ENCODE data around the gene PRKAG2. TPM values are rescaled to one million over a fixed set of nuclear protein-coding genes. Genes with fewer than 3 reads are reported as not detected.
A peak's percentile ranks its signal among the peaks of the same experiment; 100 is the strongest.

Gene PRKAG2
- total RNA-seq, 1 donor from 2014 or later, result 15.2 TPM

GRCh38 chr7:151647874-151648273, 229.0 kb downstream of the PRKAG2 start:
- no peak for DNase-seq

- DNase-seq, result no peak
Measured at GRCh38 chr7:151647006-151647405, 229.9 kb downstream of the PRKAG2 start.

- DNase-seq, result no peak
Measured at GRCh38 chr7:151645311-151645710, 231.6 kb downstream of the PRKAG2 start.

DNA sequence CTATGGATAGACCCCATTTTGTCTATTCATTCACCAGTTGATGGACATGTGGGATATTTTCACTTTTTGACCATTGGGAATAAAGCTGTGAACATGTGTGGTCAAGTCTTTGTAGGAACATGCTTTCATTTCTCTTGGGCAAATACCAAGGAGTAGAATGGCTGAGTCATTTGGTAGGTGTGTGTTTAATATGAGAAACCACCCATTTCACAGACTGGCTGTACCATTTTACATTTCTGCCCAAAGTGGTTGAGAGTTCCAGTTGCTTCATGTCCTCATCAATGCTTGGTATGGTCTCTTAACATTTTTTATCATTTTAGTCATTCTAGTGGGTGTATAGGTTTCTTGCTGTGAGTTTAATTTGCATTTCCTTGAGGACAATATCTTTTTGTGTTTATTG, 232.4 kb downstream of the PRKAG2 start:
- DNase-seq, result no peak

- no peak for DNase-seq
Measured at GRCh38 chr7:151642746-151643145, 234.2 kb downstream of the PRKAG2 start.

GRCh38 chr7:151641587-151641986, 235.3 kb downstream of the PRKAG2 start:
- no peak for DNase-seq

GRCh38 chr7:151637781-151638261, 239.1 kb downstream of the PRKAG2 start:
- DNase-seq, result no peak

- DNase-seq, result no peak
Measured at GRCh38 chr7:151634643-151635042, 242.3 kb downstream of the PRKAG2 start.

DNA sequence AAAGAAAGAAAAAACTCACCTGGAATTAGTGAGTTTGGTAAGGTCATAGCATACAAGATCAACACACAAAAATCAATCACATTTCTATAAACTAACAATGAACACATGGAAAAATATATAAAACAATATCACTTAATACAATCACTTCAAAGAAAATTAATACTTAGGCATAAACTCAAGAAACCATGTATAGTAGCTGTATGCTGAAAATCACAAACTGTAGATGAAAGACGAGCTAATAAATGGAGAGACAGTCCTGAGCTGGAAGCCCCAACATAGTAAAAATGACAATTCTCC, 243.5 kb downstream of the PRKAG2 start:
- DNase-seq, result no peak

- no peak for DNase-seq
Measured at GRCh38 chr7:151632750-151633515, 244.0 kb downstream of the PRKAG2 start.

DNA sequence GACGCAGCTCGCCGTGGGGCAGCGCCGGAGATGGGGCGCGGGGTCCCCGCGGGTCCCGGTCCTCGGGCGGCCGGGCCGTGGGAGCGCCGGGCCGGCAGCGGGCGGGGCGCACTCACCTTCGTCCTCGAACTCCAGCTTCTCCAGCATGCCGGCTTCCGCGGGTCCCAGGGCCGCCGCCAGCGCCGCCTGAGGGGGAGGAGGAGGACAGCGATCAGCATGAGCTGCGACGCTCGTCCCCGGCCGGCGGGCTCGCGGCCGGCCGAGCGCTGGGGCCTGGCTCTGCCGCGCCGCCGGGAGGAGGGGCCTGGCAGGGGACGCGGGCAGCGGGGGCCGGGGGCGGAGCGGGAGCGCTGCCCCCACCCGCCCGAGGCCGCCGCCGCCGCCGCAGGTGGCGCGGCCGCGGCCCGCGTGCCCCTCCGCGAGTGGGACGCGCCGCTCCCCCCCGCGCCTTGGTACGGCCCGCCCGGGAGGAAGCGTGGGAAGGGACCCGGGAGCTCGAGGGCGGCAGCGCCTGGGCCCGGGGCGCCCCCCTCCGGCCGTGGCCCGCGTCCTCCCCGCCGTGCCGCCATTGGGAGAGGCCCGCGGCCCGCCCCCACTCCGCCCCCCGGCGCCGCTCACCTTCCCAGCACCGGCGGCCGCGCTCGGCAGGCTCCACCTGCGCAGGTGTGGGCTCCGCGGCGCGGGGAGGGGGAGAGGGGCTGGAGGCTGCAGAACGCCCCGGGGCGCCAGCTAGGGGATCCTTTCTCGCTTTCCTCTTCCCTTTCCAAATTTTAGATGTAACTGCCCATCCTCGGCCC, 244.8 kb downstream of the PRKAG2 start:
- DNase-seq, result peak; percentile 38

GRCh38 chr7:151631570-151631952, 245.4 kb downstream of the PRKAG2 start:
- DNase-seq, result no peak

DNA sequence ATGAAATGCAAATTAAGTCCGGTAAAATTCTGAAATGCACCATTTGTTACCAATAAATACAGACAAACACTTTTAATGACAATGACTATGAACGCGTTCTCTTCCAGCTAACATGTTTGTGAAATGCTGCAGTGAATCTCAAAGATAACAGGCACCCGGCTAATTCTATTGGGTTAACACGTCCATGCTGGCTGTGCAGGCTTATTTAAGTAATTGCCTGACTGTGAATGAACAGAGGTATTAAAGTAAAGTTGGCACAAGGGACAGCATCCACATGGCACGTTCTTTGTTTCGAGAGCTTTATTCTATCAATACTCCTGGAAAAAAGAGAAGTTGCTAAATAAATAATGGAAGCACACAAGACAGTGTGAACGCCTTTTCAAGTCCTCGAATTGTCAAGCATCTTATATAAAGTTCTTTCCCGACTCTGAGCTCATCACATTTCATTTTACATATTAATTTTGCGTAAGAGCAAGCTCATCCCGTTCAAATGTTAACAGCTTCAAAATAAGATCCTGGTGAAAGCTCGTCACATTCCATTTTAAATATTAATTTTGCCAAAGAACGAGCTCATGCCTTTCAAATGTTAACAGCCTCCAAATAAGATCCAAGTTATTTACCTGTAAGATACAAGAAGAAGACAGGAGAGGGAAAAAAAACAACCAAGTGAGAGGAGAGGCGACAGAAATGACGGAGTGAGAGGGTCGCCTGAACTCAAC, 245.9 kb downstream of the PRKAG2 start:
- DNase-seq, result no peak

- no peak for DNase-seq
Measured at GRCh38 chr7:151630358-151630757, 246.6 kb downstream of the PRKAG2 start.

DNA sequence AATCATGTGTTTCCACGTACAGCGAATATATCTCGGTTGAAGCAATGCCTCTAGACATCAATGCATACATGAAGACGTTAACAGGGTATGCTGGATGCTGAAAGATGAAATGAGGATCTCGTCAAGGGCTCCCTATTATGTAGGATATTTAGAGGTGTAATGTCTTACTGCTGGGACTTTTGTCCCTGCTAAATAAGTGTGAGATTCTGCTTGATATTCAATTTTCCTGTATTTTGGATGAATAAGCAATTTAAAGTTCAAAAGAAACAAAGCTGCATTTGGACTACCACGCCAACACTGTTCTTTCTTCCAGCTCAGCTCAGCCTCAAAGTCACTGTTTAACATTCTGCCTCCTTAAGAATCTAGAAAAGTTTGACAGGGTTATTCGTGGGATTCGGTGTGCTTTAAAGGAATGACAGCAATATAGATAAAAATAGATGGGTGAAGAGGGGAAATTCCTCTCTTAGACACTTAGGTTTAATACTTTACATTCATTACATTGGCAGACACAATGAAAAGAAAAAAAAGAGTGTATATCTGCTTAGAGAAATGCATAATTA, 247.1 kb downstream of the PRKAG2 start:
- no peak for DNase-seq

DNA sequence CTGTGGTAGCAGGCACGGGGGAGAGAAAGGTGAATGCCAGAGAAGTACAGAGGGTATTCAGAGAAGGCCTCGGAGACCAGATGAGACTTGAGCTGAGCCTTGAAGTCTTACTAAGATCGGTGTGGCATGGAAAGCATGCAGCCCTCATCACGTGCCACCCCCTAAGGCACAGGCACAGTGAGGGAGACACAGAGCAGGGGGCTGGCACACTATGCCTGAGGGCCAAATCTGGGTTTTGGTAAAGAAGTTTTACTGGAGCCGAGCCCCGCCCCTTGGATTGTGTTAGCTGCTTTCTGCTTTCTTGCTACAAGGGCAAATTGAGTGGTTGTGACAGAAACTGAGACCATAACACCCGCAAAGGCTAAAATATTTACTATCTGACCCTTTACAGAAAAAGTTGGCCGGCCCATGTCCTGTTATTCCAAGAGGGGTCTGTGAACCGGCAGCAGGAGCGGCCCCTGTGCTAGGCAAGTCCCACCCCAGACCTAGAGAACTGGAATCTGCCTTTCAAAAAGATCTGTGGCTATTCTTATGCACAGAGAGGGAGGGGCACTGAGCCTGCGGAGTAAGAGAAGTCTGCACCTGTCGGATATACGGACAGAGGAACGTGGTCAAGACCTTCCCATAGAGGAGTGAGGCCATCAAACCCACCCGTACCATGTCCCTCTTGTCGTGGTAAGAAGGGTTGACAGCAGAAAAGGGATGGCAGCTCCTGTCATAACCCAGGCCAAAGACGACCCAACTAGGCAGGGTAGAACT, 247.9 kb downstream of the PRKAG2 start:
- no peak for DNase-seq

GRCh38 chr7:151626422-151627115, 250.3 kb downstream of the PRKAG2 start:
- no peak for DNase-seq

- no peak for DNase-seq
Measured at GRCh38 chr7:151625606-151626005, 251.3 kb downstream of the PRKAG2 start.

- DNase-seq, result no peak
Measured at GRCh38 chr7:151624246-151624928, 252.5 kb downstream of the PRKAG2 start.

GRCh38 chr7:151623766-151624165, 253.1 kb downstream of the PRKAG2 start:
- DNase-seq, result no peak

- no peak for DNase-seq
Measured at GRCh38 chr7:151621961-151622360, 255.0 kb downstream of the PRKAG2 start.
